ENCODE results near the gene MRPS27.

- TF ChIP-seq CTCF (IDR thresholded peaks at IDR 0.05) (no peak), EP300 (IDR thresholded peaks at IDR 0.05) (no peak), SMC3 (IDR thresholded peaks at IDR 0.05) (no peak), CEBPB (IDR thresholded peaks at IDR 0.05) (no peak), MAX (IDR thresholded peaks at IDR 0.05) (no peak), POLR2AphosphoS2 (conservative IDR thresholded peaks at IDR 0.05; ENCODE audit: low read length) (no peak), NR3C1 (IDR thresholded peaks at IDR 0.05) (no peak), KDM5A (IDR thresholded peaks at IDR 0.05) (no peak), HEYL (CRISPR knock-in tag; IDR thresholded peaks at IDR 0.05) (no peak), POLR2A (IDR thresholded peaks at IDR 0.05; ENCODE audit: low read length) (no peak), PHF8 (IDR thresholded peaks at IDR 0.05; ENCODE audit: borderline replicate concordance, low read depth) (no peak), USF2 (IDR thresholded peaks at IDR 0.05) (no peak), E2F6 (IDR thresholded peaks at IDR 0.05; ENCODE audit: borderline replicate concordance, low read depth) (no peak)
Observed at GRCh38 chr5:72197393-72197792, 122.6 kb downstream of the MRPS27 start.
